Sigmoid colon (tissue), 7 donors: Measurements from ENCODE around the gene LBR. TPM values are rescaled to one million over a fixed set of nuclear protein-coding genes. Genes with fewer than 3 reads are reported as not detected.

ENCODE experiments used
- DNase-seq: peaks from one replicate; pipeline ENCODE4 v3.0.0-alpha.2; 2019
- H3K27ac ChIP-seq, 4 donors: fragments of 200-600 bp; sonication (generic); one replicate each; pipeline ENCODE4 v1.5.1; 2016 to 2019; ENCODE audit warnings: mild to moderate bottlenecking in 1 of 4
- H3K27me3 ChIP-seq, 3 donors: fragments of 200-600 bp; sonication (generic); one replicate each; pipeline ENCODE4 v1.5.1; 2019; ENCODE audit warnings: mild to moderate bottlenecking in 1 of 3
- H3K36me3 ChIP-seq, 4 donors: fragments of 200-600 bp; sonication (generic); one replicate each; pipeline ENCODE4 v1.5.1; 2016 to 2019
- H3K4me1 ChIP-seq, 4 donors: fragments of 200-600 bp; sonication (generic); one replicate each; pipeline ENCODE4 v1.5.1; 2017 to 2019
- H3K4me3 ChIP-seq, 4 donors: fragments of 200-600 bp; sonication (generic); one replicate each; pipeline ENCODE4 v1.5.1; 2017 to 2019; ENCODE audit warnings: mild to moderate bottlenecking in 2 of 4, moderate library complexity in 1 of 4
- H3K9me3 ChIP-seq, 4 donors: fragments of 200-600 bp in 3 of 4; sonication (generic) in 3 of 4; one replicate each; pipeline versions ENCODE4 v1.5.1 to v1.6.1; 2013 to 2019
- CTCF ChIP-seq, 4 experiments: fragments of 450-650 bp in 3 of 4; fragments of 200-600 bp in 1 of 4; IDR thresholded peaks; one replicate each; pipeline ENCODE4 v1.5.1; 2016 to 2019; ENCODE audit warnings: antibody characterized with exemption in 4 of 4, mild to moderate bottlenecking in 3 of 4, moderate library complexity in 2 of 4
- EP300 ChIP-seq, 4 donors: sonication (generic); formaldehyde crosslinking; IDR thresholded peaks; one replicate each; pipeline ENCODE4 v1.6.1; 2017; ENCODE audit warnings: antibody characterized with exemption in 4 of 4
- POLR2A ChIP-seq, 2 donors: fragments of 450-650 bp; IDR thresholded peaks; one replicate each; pipeline ENCODE4 v1.6.1; 2016; ENCODE audit warnings: antibody characterized with exemption in 2 of 2, mild to moderate bottlenecking in 2 of 2, moderate library complexity in 2 of 2
- POLR2AphosphoS5 ChIP-seq, 4 donors: sonication (generic); formaldehyde crosslinking; IDR thresholded peaks; one replicate each; pipeline ENCODE4 v1.6.1; 2017; ENCODE audit warnings: antibody characterized with exemption in 4 of 4
- whole genome bisulfite sequencing, 2 donors: extraction: QIAGEN DNeasy Blood & Tissue Kit; methylation state at CpG; one replicate each; pipeline ENCODE4 v1.1.7; 2013; 5-methylcytosine and 5-hydroxymethylcytosine counted together
- intact Hi-C: fragments of 100-400 bp; cut with DNase I; formaldehyde crosslinking; loops from one replicate; pipeline ENCODE4 v1.15.1; 2023
- polyA plus RNA-seq, 3 donors: library from polyadenylated mRNA; stranded (reverse); fragments of 200-250 nt; gene quantifications; one replicate each; pipeline ENCODE4 v1.2.3, GENCODE V29; 2013
- total RNA-seq, 4 donors: library from RNA; depleted of rRNA; stranded (reverse); fragments of >200 nt; gene quantifications; one replicate each; pipeline ENCODE4 v1.1.0, GENCODE V29; 2016
- donor health status: healthy with polysubstance abuse.
- donor health status: Bipolar disorder and iron deficiency.
- donor health status: healthy.

The LBR gene
- total and polyA plus RNA-seq, 7 donors: 5.4 to 195 (median 134) TPM

- 29 to 79% methylated on average over 10 of the region's 10 CpGs for WGBS, 2 donors
- intact Hi-C loops: no loop called here
- no peaks in the 10 kb centered on the region for H3K9me3 ChIP-seq
- DNase-seq: no peak
- TF ChIP-seq EP300 (IDR thresholded peaks at IDR 0.05) (no peak), CTCF (IDR thresholded peaks at IDR 0.05) (no peak), POLR2AphosphoS5 (IDR thresholded peaks at IDR 0.05) (peak in 3 of 4 donors; percentile 20 to 35 (median 23))
- peak overlapping the region in 3 of 4 donors; percentile 29 to 52 (median 42) for H3K27ac ChIP-seq
- H3K36me3 ChIP-seq: peaks cover 10 to 100% (median 54%) of the 10 kb centered on the region in 4 donors
- no peak overlapping the region for H3K4me3 ChIP-seq
- H3K27me3 ChIP-seq: no peaks in the 10 kb centered on the region
- peaks cover 0 to 94% (median 50%) of the 10 kb centered on the region in 4 donors for H3K4me1 ChIP-seq
These were observed 15.0 kb downstream of the LBR start for GRCh38 chr1:225412803-225413351.

GRCh38 chr1:225412321-225412720 lies 15.5 kb downstream of the LBR start:
- Histone ChIP-seq H3K27ac (peak overlapping the region in 2 of 4 donors; percentile 42 to 52), H3K4me3 (no peak overlapping the region), H3K36me3 (peaks cover 10 to 100% (median 52%) of the 10 kb centered on the region in 4 donors), H3K9me3 (no peaks in the 10 kb centered on the region), H3K4me1 (peaks cover 0 to 89% (median 45%) of the 10 kb centered on the region in 4 donors), H3K27me3 (no peaks in the 10 kb centered on the region)
- no peak for DNase-seq
- intact Hi-C loops: no loop called here
- TF ChIP-seq POLR2A (IDR thresholded peaks at IDR 0.05) (no peak), EP300 (IDR thresholded peaks at IDR 0.05) (no peak), POLR2AphosphoS5 (IDR thresholded peaks at IDR 0.05) (no peak), CTCF (IDR thresholded peaks at IDR 0.05) (no peak)
- WGBS, 2 donors: 95 to 96% methylated on average over 10 of the region's 10 CpGs

GRCh38 chr1:225410036-225410435 lies 17.8 kb downstream of the LBR start:
- Histone ChIP-seq H3K27ac (peak overlapping the region in 2 of 4 donors; percentile 42 to 52), H3K9me3 (no peaks in the 10 kb centered on the region)
- intact Hi-C loops: no loop called here

GRCh38 chr1:225409051-225409450 lies 18.8 kb downstream of the LBR start:
- Histone ChIP-seq H3K9me3 (no peaks in the 10 kb centered on the region), H3K36me3 (peaks cover 10 to 100% (median 56%) of the 10 kb centered on the region in 4 donors), H3K4me1 (peaks cover 0 to 61% (median 30%) of the 10 kb centered on the region in 4 donors), H3K27ac (no peak overlapping the region), H3K27me3 (no peaks in the 10 kb centered on the region), H3K4me3 (no peak overlapping the region)
- intact Hi-C loops: no loop called here
- 79 to 89% methylated on average over 8 of the region's 8 CpGs for WGBS, 2 donors
- no peak for DNase-seq
- no peak for TF ChIP-seq POLR2AphosphoS5 (IDR thresholded peaks at IDR 0.05)
- no peak for TF ChIP-seq CTCF (IDR thresholded peaks at IDR 0.05)
- TF ChIP-seq EP300 (IDR thresholded peaks at IDR 0.05): no peak
- TF ChIP-seq POLR2A (IDR thresholded peaks at IDR 0.05): no peak

More at GRCh38 chr1:225410036-225410435, 17.8 kb downstream of the LBR start:
- WGBS, 2 donors: 81 to 89% methylated on average over 6 of the region's 6 CpGs
- peaks cover 0 to 71% (median 39%) of the 10 kb centered on the region in 4 donors for H3K4me1 ChIP-seq
- no peaks in the 10 kb centered on the region for H3K27me3 ChIP-seq
- no peak overlapping the region for H3K4me3 ChIP-seq
- TF ChIP-seq EP300 (IDR thresholded peaks at IDR 0.05) (no peak), CTCF (IDR thresholded peaks at IDR 0.05) (no peak), POLR2AphosphoS5 (IDR thresholded peaks at IDR 0.05) (peak in 1 of 4 donors; percentile 3)
- peaks cover 10 to 100% (median 58%) of the 10 kb centered on the region in 4 donors for H3K36me3 ChIP-seq
- DNase-seq: no peak
